Activated CD8-positive, alpha-beta memory T cell treated with anti-CD3 and anti-CD28 coated beads for 24 hours (primary cell): ENCODE results near the gene MAP7D2.

Experiments used
- DNase-seq: peaks from one replicate; pipeline ENCODE4 v3.0.0-alpha.2; 2020

The MAP7D2 gene

GRCh38 chrX:19964017-19964710, 152.5 kb downstream of the MAP7D2 start:
- DNase-seq = no peak

- DNase-seq = no peak
Measured at GRCh38 chrX:19960913-19961312, 155.8 kb downstream of the MAP7D2 start.

- no peak for DNase-seq
Measured at GRCh38 chrX:19958552-19959486, 157.9 kb downstream of the MAP7D2 start.

- no peak for DNase-seq
Measured at GRCh38 chrX:19956923-19957322, 159.8 kb downstream of the MAP7D2 start.
